ENCODE data around the gene ANKFY1. TPM values are rescaled to one million over a fixed set of nuclear protein-coding genes. Genes with fewer than 3 reads are reported as not detected.
"Not testable (repeated sequence)": the region's sequence is repeated elsewhere in the genome, so short reads cannot be mapped to it uniquely, and the experiment has no call there.

The ANKFY1 gene
- polyA plus RNA-seq, 1 of the 3 experiments (the other 2 are of a cell fraction) = 29.6 TPM

- peaks cover 8% of the 10 kb centered on the region; the same call in 1 of the 2 replicates for H3K9me3 ChIP-seq
- no peak overlapping the region for H3K4me2 ChIP-seq
- ChIA-PET POLR2A (interaction anchor here (0.6 kb wide), 1 partner anchor 130 kb away, joined by 3 read pairs; no protein-coding TSS in a partner anchor), CTCF (interaction anchor here (1.0 to 3.9 kb wide), 4 partner anchors 9 to 154 kb away, joined by 3 to 39 read pairs (median 4); no protein-coding TSS in a partner anchor)
- H3K27me3 ChIP-seq (ENCODE audit: insufficient read depth) = no peaks in the 10 kb centered on the region
- H3K36me3 ChIP-seq (replicated peaks in 1 of 2; ENCODE audit: control insufficient read depth in 1 of 2, insufficient read depth in 2 of 2, low read length in 1 of 2) = peaks cover 0 to 23% of the 10 kb centered on the region in 2 experiments
- no peaks in the 10 kb centered on the region for H3K9me2 ChIP-seq
- peaks cover 99% of the 10 kb centered on the region for H3K79me2 ChIP-seq (ENCODE audit: insufficient read depth)
- DNase-seq = no peak
- no peak overlapping the region for H3K9ac ChIP-seq
- H3F3A ChIP-seq (replicated peaks; ENCODE audit: insufficient read depth) = peaks cover 7% of the 10 kb centered on the region
- TF ChIP-seq TAF1 (IDR thresholded peaks at IDR 0.05; ENCODE audit: borderline replicate concordance, low read depth, low read length) (no peak), TCF12 (IDR thresholded peaks at IDR 0.05) (no peak), TEAD4 (IDR thresholded peaks at IDR 0.05; ENCODE audit: borderline replicate concordance, insufficient read depth) (no peak), FOXM1 (IDR thresholded peaks at IDR 0.05; ENCODE audit: low read depth) (no peak), SMC3 (IDR thresholded peaks at IDR 0.05; ENCODE audit: low read depth, low read length) (no peak), JUND (IDR thresholded peaks at IDR 0.05) (no peak), RFX5 (IDR thresholded peaks at IDR 0.05; ENCODE audit: low read length) (no peak), GABPA (IDR thresholded peaks at IDR 0.05; ENCODE audit: low read depth) (no peak), MXI1 (IDR thresholded peaks at IDR 0.05; ENCODE audit: low read depth, low read length) (no peak), GATA2 (CRISPR knock-in tag; IDR thresholded peaks at IDR 0.05) (no peak), POLR2AphosphoS5 (IDR thresholded peaks at IDR 0.05; ENCODE audit: low read depth, low read length) (no peak), YY1 (IDR thresholded peaks at IDR 0.05; ENCODE audit: low read depth) (no peak), NFIC (IDR thresholded peaks at IDR 0.05; ENCODE audit: borderline replicate concordance) (no peak), CTCF (IDR thresholded peaks at IDR 0.05) (no peak), ELF1 (IDR thresholded peaks at IDR 0.05) (no peak), EP300 (IDR thresholded peaks at IDR 0.05; ENCODE audit: borderline replicate concordance in 1 of 2, low read depth in 1 of 2, low read length in 1 of 2) (no peak)
- H3K4me3 ChIP-seq (ENCODE audit: low read depth in 2 of 2, low read length in 1 of 2) = no peak overlapping the region; a peak in 1 of 4 replicates
- no peak overlapping the region for H2AFZ ChIP-seq (ENCODE audit: low read depth)
- 0 out of 2 replicates have a peak, but pooled peaks cover 18% of the 10 kb centered on the region for H4K20me1 ChIP-seq (ENCODE audit: insufficient read depth)
- H3K4me1 ChIP-seq (ENCODE audit: control insufficient read depth in 1 of 2, insufficient read depth in 2 of 2, low read depth in 1 of 2, low read length in 1 of 2) = peaks cover 5 to 14% of the 10 kb centered on the region in 2 experiments; a peak in 2 of 4 replicates
- H3K27ac ChIP-seq (ENCODE audit: low read depth in 2 of 2, low read length in 1 of 2) = no peak overlapping the region
- WGBS (ENCODE audit: low lambda C conversion rate) = 81% methylated on average over 3 of the region's 3 CpGs
Measured at GRCh38 chr17:4258867-4259266, 4.9 kb downstream of the ANKFY1 start.

- no peak overlapping the region for H3K9ac ChIP-seq
- H3K9me2 ChIP-seq = no peaks in the 10 kb centered on the region
- H3K4me2 ChIP-seq = no peak overlapping the region
- peaks cover 29% of the 10 kb centered on the region for H4K20me1 ChIP-seq (ENCODE audit: insufficient read depth)
- peaks cover 100% of the 10 kb centered on the region for H3K79me2 ChIP-seq (ENCODE audit: insufficient read depth)
- H3K4me1 ChIP-seq (ENCODE audit: control insufficient read depth in 1 of 2, insufficient read depth in 2 of 2, low read depth in 1 of 2, low read length in 1 of 2) = peaks cover 0 to 2% of the 10 kb centered on the region in 2 experiments; a peak in 1 of 4 replicates
- H3K27ac ChIP-seq (ENCODE audit: low read depth in 2 of 2, low read length in 1 of 2) = no peak overlapping the region
- TF ChIP-seq FOSL2 (IDR thresholded peaks at IDR 0.05; ENCODE audit: borderline replicate concordance, low read depth) (0 out of 2 replicates have a peak, but pooled peaks have one; percentile 11), POLR2AphosphoS5 (IDR thresholded peaks at IDR 0.05; ENCODE audit: low read depth, low read length) (no peak)
- H3K9me3 ChIP-seq = peaks cover 8% of the 10 kb centered on the region; the same call in 1 of the 2 replicates
- peaks cover 13% of the 10 kb centered on the region for H3F3A ChIP-seq (replicated peaks; ENCODE audit: insufficient read depth)
- CTCF ChIA-PET = interaction anchor here (1.0 to 1.4 kb wide), 4 partner anchors 8 to 164 kb away, joined by 3 to 4 read pairs (median 3); no protein-coding TSS in a partner anchor
- WGBS (ENCODE audit: low lambda C conversion rate) = 93% methylated on average over 2 of the region's 2 CpGs
- DNase-seq = no peak
- peaks cover 0 to 23% of the 10 kb centered on the region in 2 experiments for H3K36me3 ChIP-seq (replicated peaks in 1 of 2; ENCODE audit: control insufficient read depth in 1 of 2, insufficient read depth in 2 of 2, low read length in 1 of 2)
- H3K4me3 ChIP-seq (ENCODE audit: low read depth in 2 of 2, low read length in 1 of 2) = no peak overlapping the region
- H2AFZ ChIP-seq (ENCODE audit: low read depth) = no peak overlapping the region
- POLR2A ChIA-PET = interaction anchor here (0.9 kb wide), 1 partner anchor 29 kb away, joined by 3 read pairs; no protein-coding TSS in a partner anchor
- H3K27me3 ChIP-seq (ENCODE audit: insufficient read depth) = no peaks in the 10 kb centered on the region
Measured at GRCh38 chr17:4256952-4257351, 6.8 kb downstream of the ANKFY1 start.

GRCh38 chr17:4255271-4255670, 8.5 kb downstream of the ANKFY1 start:
- H3K4me2 ChIP-seq, POLR2A ChIA-PET: not testable (repeated sequence)
- H3F3A ChIP-seq (replicated peaks; ENCODE audit: insufficient read depth) = peaks cover 17% of the 10 kb centered on the region

More at GRCh38 chr17:4255271-4255670, 8.5 kb downstream of the ANKFY1 start:
- not testable (repeated sequence) for H3K9ac ChIP-seq; H3K9me3 ChIP-seq; H3K4me1 ChIP-seq (ENCODE audit: control insufficient read depth in 1 of 2, insufficient read depth in 2 of 2, low read depth in 1 of 2, low read length in 1 of 2); H3K4me3 ChIP-seq (ENCODE audit: low read depth in 2 of 2, low read length in 1 of 2); H3K27me3 ChIP-seq (ENCODE audit: insufficient read depth); H3K27ac ChIP-seq (ENCODE audit: low read depth in 2 of 2, low read length in 1 of 2); H3K9me2 ChIP-seq; DNase-seq; H2AFZ ChIP-seq (ENCODE audit: low read depth)
- WGBS (ENCODE audit: low lambda C conversion rate) = 95% methylated on average over 6 of the region's 6 CpGs
- CTCF ChIA-PET = interaction anchor here (1.4 kb wide), 1 partner anchor 40 kb away, joined by 5 read pairs; no protein-coding TSS in a partner anchor
- Histone ChIP-seq H4K20me1 (ENCODE audit: insufficient read depth) (peaks cover 40% of the 10 kb centered on the region), H3K79me2 (ENCODE audit: insufficient read depth) (peaks cover 100% of the 10 kb centered on the region), H3K36me3 (replicated peaks in 1 of 2; ENCODE audit: control insufficient read depth in 1 of 2, insufficient read depth in 2 of 2, low read length in 1 of 2) (peaks cover 0 to 19% of the 10 kb centered on the region in 2 experiments)

Data from SK-N-SH (cell line).